HG03097 (cell line): ENCODE measurements around the gene PDZD7.
A peak's percentile ranks its signal among the peaks of the same experiment; 100 is the strongest.
"Not testable (repeated sequence)": the region's sequence is repeated elsewhere in the genome, so short reads cannot be mapped to it uniquely, and the experiment has no call there.

ENCODE experiments used
- ATAC-seq: cut with Tn5 transposase; IDR thresholded peaks from one replicate; pipeline ENCODE4 v1.9.1; 2021; ENCODE audit not compliant: unreplicated experiment, low FRiP score

The PDZD7 gene

DNA sequence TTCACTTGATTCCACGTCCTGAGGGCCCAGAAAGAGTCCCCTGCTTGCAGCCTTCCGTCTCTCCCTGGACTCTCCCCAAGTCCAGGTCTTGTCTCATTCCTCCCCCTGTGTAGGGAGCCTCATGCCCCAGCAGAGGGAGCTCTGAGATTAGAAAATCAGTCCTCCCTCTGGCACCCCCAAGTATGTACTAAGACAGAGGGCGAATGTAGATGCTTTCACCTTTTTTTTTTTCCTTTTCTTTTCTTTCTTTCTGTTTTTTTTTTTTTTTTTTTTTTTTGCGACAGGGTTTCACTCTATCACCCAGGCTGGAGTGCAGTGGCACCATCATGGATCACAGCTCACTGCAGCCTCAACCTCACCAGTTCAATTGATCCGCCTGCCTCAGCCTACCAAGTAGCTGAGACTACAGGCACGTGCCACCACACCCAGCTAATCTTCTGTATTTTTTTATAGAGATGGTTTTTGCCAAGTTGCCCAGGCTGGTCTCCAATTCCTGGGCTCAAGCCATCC lies 10.4 kb upstream of the PDZD7 start:
- peak; percentile 54 for ATAC-seq

DNA sequence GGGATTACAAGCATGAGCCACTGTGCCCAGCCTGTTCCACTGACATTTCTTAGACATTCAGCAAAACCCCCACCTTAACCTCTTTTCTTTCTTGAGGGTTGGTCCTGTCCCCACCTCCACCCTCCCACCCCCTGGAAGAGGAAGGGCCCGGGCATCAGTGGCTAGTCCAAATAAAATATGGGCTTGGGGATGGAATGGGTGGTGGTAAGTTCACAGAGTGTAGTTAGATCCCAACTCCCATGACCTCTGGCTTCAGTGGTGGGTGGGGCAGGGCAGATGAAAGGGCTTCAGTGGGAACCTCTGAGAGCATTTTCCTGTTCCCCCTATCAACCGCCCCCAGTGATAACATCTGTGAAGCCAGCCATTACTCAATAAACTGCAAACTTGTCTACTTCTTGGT lies 9.9 kb upstream of the PDZD7 start:
- no peak for ATAC-seq

DNA sequence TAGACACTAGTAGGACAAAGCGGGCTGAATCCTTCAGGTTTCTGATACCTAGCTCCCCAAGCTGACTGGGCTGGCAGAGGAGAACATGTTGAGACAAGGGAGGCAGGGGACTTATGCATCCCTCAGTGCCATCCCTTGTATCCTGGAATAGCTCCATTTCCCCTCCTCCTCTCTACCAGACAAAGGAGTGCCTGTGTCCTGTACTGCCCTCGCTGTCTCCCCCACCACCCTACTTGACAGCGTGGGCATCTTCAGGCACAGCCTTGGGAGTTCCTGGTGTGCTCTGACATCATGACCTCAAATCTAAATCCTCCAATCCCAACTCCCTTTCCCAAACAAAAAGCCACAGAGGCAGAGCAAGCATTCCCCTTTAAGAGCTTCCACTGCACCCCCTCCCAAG lies 9.1 kb upstream of the PDZD7 start:
- no peak for ATAC-seq

DNA sequence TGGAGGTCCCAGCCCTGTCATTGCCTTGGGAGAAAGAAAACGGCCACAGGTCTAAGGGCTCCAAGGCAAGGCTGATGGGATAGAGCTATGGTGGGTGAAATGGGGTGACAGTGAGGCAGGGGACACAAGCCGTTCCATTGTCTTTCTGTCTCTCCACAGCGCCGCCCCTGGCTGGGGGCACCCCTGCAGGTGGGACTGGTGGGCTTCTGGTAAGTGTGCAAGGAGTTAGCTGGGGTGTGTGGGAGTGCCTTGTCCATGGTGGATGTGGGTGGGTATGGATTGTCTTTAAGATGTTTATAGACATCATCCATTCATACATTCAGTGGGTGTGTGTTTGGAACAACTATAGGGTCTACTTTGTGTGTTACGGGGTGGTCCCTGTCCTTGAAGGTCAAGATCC lies 7.6 kb upstream of the PDZD7 start:
- ATAC-seq = no peak

DNA sequence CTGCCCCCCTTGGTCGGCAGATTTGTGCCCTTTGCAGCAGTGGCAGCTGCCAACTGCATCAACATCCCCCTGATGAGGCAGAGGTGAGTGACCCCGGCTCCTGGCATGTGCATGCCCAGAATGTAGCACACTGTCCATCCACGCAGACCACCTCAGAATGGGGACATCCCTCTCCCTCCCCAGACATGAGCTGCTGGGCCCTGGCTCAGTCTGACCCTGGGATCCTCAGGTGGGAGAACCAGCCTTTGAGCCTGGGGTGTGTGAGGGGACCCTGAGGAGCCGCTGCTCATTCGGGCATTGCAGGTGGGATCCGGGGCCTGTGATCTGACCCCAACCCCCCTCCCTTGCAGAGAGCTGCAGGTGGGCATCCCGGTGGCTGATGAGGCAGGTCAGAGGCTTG lies 5.8 kb upstream of the PDZD7 start:
- ATAC-seq = no peak

DNA sequence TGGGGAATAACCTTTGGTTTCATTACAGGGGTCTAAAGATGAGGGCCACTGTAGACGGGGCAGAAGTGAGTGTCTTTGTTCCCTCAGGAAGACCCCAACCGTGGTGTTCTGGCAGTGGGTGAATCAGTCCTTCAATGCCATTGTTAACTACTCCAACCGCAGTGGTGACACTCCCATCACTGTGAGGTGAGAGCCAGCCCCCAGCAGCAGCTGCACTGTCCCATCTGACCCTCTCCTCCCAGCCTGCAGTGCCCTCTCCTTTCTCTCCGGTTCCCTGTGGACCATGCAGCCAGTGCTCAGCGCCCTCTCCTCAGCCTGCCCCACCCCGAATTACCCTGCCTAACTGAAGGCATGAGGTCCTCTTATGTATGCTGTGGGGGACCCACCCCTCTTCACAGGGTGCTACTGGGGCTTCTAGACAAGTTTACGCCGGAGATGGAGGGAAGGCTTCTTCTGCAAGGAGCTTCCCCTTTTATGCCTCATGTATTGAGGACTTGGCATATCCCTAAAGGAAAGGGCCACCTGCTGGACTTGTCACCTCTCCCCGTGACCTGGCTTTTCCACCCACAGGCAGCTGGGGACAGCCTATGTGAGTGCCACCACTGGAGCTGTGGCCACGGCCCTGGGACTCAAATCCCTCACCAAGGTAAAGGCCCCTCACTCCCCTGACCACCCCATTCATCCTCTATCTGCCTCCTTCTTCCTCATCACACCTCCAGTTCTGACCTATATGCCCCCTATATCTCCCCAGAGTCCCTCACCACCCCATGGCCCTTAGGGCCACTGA lies 5.2 kb upstream of the PDZD7 start:
- no peak for ATAC-seq

DNA sequence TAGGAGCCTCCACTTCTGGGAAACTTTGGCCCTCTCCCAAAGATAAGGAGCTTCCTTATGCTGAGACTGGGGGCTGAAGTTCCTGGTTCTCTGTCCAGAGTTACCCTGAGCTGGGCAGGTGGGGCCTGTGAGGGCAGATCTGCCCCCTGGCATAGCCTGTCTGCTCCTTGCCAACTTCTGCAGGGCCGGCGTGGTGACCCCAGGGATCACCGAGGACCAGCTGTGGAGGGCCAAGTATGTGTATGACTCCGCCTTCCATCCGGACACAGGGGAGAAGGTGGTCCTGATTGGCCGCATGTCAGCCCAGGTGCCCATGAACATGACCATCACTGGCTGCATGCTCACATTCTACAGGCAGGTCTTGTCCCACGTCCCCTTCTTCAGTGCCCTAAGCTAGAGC lies 4.4 kb upstream of the PDZD7 start:
- ATAC-seq = no peak

DNA sequence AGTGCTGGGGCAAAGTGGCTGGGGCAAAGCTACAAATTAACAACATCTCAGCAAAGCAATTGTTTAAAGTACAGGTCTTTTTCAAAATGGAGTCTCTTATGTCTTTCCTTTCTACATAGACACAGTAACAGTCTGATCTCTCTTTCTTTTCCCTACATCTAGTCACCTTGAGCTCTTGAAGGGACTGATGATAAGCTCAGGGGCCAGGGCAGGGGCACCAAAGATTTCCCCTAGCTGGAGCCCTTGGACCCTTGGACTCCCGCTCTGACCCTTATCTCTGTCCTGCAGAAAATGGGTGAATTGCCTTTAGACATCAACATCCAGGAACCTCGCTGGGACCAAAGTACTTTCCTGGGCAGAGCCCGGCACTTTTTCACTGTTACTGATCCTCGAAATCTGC lies 3.5 kb upstream of the PDZD7 start:
- ATAC-seq = not testable (repeated sequence)

DNA sequence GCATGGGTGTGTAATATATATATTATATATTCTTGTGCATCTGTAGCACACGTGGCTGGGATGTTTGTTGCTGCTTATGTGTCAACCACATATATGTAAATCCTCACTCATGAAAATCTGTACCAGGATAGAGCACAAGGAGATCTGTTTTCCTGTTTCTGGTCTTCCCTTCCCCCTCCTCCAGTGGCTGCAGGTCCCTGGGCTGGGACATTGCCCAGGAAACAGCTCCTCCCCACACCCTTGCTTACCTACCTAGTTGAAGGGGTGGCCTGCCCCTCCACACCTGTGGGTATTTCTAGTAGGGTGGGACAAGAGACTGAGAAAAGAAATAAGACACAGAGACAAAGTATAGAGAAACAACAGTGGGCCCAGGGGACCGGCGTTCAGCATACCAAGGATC lies 2.3 kb upstream of the PDZD7 start:
- ATAC-seq = no peak

DNA sequence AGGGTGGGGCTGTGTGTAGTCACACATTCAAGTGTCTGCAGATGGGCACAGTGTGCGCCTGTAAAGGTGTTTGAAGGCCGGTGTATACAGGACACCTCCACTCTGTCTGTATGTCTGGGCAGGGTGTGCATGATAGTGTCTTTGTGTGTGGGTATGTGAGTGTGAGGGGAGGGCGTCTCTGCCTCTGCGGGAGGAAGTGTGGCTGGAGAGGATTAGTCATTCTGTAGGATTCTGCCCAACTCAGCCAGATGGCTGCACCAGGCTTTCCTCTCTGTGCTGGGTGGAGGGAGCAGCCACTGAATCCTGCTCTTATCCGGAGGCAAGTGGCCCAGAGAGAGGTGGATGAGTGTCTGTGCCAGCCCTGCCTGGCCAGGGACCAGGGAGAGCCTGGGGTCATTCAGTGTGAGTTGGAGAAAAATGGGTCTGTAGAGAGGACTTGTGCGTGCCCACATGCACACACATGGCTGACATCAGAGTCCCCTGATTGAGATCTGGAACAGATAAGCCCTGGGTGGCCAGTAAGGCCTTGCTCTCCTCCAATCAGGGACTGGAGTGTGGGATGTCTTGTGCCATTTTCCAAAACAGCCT lies 1.8 kb upstream of the PDZD7 start:
- ATAC-seq = no peak

DNA sequence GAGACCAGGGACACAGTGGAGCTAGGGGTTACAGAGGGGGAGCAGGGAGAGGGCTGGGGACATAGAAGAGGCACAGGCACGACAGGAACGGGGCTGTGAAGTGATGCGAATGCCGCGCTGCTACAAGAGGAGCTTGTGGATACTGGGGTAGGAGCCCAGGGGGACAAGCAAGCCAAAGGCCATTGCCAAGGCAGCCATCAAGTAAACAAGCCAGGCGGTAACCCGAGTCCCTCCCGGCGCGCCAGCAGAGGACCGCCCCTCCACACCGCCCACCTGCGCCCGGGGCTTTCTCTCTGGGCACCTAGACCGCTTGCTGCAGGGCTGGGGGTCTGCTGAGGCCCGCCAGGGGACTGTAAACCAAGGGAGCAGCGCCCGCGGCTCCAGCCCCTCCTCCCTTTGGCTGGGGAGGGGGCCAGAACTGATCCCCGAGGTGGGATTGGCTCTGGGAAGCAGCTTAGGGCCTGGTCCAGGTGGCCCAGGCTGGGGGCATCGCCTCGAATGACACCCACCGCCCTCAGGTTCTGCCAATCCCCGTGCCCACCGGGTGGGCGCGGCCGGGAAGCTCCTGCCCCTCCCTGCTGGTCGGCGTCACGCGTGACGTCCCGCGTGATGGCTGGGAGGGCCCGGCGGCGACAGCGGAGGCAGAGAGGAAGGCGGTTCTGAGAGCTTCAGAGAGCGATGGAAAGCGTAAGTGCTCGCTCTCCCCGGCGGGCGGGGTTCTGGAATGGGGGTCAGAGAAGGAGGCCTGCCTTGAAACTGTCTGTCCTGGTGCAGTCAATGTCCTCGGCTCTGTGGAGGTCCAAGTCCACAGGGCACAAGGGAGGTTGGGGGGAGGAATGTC lies 1.1 kb upstream of the PDZD7 start:
- no peak for ATAC-seq

DNA sequence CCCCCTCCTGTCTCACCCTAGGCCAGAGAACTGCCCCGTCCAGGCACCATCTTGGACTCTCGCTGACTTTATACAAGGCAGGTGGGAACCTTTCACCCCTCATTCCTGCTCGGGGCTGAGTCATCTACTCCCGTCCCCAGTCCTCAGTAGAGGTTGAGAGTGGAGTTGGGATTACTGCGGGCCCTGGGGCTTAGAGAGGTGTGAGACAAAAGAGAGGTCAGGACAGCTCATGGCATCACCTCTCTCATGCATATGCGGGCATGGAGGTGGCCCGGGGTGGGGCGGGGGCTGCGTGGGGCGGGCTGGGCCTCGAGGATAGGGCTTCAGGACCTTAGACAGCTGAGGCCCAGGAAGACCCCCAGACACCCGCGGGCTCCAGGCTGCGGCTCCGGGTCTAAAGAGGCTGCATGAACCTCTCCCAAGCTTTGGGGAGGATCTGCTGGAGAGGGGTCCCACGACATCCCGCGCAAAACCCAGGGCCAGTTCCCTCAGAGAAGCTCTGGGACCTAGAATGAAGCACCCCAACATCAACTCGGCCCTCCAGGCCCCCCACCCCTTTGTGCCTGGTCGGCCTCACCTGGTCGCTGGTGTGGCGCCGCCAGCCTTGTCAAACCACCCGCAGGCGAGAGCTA lies 317 bp downstream of the PDZD7 start:
- ATAC-seq = no peak

DNA sequence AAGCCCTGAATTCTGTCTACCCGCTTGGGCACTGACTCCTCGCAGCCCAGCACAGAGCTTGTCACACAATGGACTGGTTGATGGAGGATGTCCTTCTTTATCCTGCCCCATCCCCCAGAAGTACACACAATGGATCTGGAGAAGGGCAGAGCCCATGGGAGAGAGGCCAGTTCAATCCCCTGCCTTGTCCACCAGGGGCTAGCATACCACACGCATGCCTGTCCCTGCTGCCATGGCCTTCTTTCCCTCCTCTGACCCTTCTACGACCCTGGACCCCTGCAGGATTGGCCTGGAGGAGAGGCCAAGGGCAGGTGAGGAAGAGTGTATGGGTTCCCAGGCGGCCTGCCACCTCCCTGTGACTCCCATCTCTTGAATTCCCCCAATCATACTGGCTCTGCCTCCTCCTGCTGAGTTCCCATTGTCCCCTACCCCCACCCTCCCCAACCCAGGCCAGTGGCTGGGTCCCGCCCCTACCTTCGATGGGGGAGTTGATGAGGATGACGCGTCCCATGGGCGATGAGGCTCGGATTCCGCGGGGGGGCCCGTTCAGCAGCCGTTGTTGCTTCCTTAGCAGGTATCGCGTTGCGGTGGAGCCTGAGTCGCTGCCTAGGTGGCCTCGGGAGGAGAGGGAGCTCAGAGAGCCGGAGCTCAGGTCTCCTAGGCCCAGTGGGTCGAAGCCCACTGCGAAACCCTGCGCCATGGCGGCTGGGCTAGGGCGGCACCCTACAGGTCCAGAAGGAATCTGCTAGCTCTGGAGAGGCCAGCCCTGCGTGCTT lies 1.2 kb downstream of the PDZD7 start:
- no peak for ATAC-seq

DNA sequence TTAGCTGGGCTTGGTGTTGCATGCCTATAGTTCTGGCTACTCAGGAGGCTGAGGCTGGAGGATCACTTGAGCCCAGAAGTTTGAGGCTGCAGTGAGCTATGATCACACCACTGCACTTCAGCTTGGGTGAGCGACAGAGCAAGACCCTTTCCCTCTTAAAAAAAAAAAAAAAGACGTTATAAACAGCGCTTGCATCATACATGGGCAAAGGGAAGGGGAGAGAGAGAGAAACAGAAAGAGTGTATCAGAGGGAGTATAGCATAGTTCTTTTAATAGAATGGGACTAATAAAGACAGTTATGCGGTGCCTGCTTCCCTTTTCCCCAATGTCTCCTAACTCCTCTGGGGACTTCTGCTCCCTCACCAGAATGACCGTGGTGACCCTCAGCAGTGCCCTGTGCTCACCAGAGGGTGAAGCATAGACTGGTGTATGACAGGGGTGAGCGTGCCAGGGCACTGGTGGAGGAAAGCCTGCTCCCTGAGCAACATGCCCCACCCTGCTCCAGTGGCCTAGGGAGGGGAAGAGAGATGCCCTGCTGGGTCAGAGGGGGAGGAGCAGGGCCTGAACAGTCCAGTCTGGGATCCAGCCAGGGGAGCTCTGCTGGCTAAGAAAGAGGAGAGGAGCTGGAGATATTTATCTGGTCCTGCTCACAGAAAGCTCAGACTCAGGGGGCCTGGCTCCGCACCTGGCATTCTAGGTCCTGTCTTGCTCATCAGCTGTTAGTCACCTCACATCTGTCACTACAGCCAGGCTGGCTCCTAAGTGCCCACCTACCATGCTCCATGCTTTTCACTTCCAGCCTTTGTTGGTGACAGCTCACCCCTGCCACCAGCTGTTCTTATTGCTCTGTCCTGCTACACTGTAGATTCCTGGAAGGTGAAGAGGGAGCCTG lies 2.2 kb downstream of the PDZD7 start:
- no peak for ATAC-seq

DNA sequence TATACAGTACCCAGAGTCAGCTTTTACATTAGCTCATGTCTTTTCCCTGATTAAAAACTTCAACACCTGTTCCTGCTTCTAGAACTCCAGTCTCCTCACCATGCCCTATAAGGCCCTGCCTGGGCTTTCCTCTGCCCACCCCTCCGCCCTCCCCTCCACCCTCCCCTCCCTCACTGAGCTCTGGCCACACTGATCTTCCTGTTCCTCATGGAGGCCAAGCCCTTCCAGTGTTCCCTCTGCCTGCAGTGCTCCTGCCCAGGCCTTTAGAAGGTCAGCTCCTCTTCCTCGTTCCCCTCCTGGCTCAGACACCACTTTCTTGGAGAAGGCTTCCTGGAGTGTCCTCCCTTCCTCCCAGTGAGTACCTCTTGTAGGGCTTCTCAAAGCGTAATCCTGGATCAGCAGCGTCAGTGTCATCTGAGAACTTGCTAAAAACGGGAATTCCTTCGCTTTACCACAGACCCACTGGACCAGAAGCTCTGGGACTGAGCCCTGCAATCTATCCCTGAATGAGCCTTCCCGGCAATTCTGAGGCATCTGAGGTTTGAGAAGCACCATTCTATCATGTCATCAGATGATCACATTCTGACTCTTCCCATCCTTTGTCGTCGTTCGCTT lies 3.7 kb downstream of the PDZD7 start:
- no peak for ATAC-seq

DNA sequence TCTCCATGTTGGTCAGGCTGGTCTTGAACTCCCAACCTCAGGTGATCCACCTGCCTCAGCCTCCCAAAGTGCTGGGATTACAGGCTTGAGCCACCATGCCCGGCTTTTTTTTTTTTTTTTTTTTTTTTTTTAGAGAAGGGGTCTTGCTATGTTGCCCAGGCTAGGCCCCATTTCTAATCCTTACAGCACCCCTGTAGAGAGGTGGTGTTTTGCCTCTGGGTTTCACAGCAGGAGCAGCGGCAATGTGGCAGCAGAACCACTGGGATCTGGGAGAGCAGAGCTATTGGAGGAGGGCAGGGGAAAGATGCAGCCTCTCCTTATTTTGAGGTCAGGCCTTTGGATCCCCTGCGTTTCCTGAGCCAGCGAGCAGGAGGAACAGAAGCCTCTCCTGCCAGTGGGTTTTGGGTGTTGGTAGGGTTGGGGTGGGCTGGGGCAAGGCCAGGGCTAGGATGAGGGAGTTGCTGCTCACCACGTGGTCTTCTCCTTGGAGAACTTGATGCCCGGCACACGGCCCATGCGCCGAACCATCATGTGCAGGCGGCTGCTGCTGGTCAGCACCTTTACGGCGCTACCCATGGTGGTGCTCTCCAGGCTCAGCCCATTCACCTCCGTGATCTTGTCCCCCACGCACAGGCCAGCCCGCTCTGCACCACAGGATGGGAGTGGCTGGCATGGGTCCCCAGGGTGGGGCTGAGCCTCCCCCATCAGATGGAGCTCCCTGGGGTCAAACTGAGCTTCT lies 7.8 kb downstream of the PDZD7 start:
- ATAC-seq = no peak

DNA sequence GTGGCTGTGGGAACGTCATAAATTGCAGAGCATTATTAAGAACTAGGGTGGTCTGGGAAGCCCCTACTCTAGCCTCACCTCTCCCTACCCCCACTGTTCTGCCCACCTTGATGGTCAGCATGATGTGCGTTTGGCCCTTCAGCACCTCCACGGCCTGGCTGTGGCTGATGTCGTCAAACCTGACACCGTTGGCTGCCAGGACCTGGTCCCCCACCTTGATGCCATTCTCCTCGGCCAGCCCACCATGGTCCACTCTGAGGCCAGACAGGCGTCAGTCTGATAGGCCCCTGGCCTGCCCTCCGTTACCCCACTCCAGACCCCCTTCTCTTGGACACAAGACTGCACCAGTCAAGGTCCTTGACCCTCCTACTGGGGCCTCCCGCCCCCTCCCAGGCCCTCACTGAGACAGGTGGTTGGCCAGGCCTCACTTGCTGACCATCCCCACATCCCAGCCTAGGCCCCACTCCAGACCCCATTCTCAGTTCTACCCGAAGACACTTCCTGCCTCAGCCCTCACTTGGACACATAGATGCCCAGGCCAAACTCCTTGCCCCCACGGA lies 9.2 kb downstream of the PDZD7 start:
- no peak for ATAC-seq

DNA sequence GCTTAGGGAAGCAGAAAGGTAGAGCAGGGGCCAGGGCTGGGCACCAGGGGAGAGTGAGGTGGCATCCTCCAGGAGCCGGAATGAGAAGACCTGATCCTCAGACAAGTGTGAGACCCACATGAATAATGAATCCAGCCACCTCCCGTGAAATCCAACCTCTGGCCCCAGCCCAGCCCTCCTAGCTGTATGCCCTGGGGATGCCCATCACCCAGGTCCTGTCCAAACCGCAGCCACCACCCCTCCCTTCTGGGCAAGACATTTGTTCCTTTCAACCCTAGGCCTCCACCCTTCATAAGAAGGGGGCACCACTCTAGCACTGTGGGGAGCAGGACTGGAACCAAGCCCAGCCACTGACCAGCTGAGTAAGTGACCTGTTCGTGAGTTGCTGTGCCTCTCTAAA lies 9.7 kb downstream of the PDZD7 start:
- no peak for ATAC-seq
